NOMO-1 treated with DMSO at 0.1 percent for 48 hours (cell line): ENCODE measurements around the gene ADGRB2.

Source experiments
- DNase-seq: peaks from one replicate; lab custom pipeline; 2025; ENCODE audit not compliant: unreplicated experiment; lab: John Stamatoyannopoulos, UW

The ADGRB2 gene

GRCh38 chr1:31750858-31751510 is 13.2 kb downstream of the ADGRB2 start:
- DNase-seq, result peak; percentile 33

GRCh38 chr1:31749785-31750735 is 14.1 kb downstream of the ADGRB2 start:
- DNase-seq, result no peak

GRCh38 chr1:31748365-31748764 is 15.8 kb downstream of the ADGRB2 start:
- no peak for DNase-seq

GRCh38 chr1:31747304-31747703 is 16.8 kb downstream of the ADGRB2 start:
- DNase-seq, result no peak

- no peak for DNase-seq
Measured at GRCh38 chr1:31746687-31747086, 17.5 kb downstream of the ADGRB2 start.

- no peak for DNase-seq
Measured at GRCh38 chr1:31745946-31746670, 18.0 kb downstream of the ADGRB2 start.

GRCh38 chr1:31745096-31745945 is 18.8 kb downstream of the ADGRB2 start:
- peak; percentile 44 for DNase-seq

GRCh38 chr1:31744165-31744888 is 19.8 kb downstream of the ADGRB2 start:
- DNase-seq, result no peak

- no peak for DNase-seq
Measured at GRCh38 chr1:31742462-31743212, 21.5 kb downstream of the ADGRB2 start.

- no peak for DNase-seq
Measured at GRCh38 chr1:31739346-31739745, 24.8 kb downstream of the ADGRB2 start.

- no peak for DNase-seq
Measured at GRCh38 chr1:31736675-31737074, 27.5 kb downstream of the ADGRB2 start.

GRCh38 chr1:31735571-31735970 is 28.6 kb downstream of the ADGRB2 start:
- no peak for DNase-seq

GRCh38 chr1:31734582-31735107 is 29.5 kb downstream of the ADGRB2 start:
- DNase-seq, result no peak

GRCh38 chr1:31733389-31734219 is 30.5 kb downstream of the ADGRB2 start:
- no peak for DNase-seq

GRCh38 chr1:31732751-31733289 is 31.3 kb downstream of the ADGRB2 start:
- DNase-seq, result no peak

- no peak for DNase-seq
Measured at GRCh38 chr1:31732343-31732742, 31.8 kb downstream of the ADGRB2 start.

- DNase-seq, result no peak
Measured at GRCh38 chr1:31731049-31731565, 33.0 kb downstream of the ADGRB2 start.
